Effector memory CD4-positive, alpha-beta T cell (primary cell): ENCODE results near the gene OTOP3.
"Not testable (repeated sequence)": the region's sequence is repeated elsewhere in the genome, so short reads cannot be mapped to it uniquely, and the experiment has no call there.

Experiments
- DNase-seq, 3 donors: peaks; one replicate each; pipeline ENCODE4 v3.0.0-alpha.2; 2020
- H3K27ac ChIP-seq: 2 replicates; pipeline ENCODE4 v1.7.0; 2013; ENCODE audit warnings: mild to moderate bottlenecking, low read length, moderate library complexity; ENCODE audit not compliant: insufficient read depth, poor library complexity, severe bottlenecking
- H3K27me3 ChIP-seq: replicated peaks from 2 replicates; pipeline ENCODE4 v1.7.0; 2013; ENCODE audit warnings: mild to moderate bottlenecking, low read length; ENCODE audit not compliant: insufficient read depth, control insufficient read depth, poor library complexity, severe bottlenecking
- H3K36me3 ChIP-seq: 2 replicates; pipeline ENCODE4 v1.7.0; 2013; ENCODE audit warnings: mild to moderate bottlenecking, low read length, moderate library complexity; ENCODE audit not compliant: control insufficient read depth, insufficient read depth
- H3K4me1 ChIP-seq: 2 replicates; pipeline ENCODE4 v1.7.0; 2013; ENCODE audit warnings: low read length, mild to moderate bottlenecking; ENCODE audit not compliant: control insufficient read depth, insufficient read depth, poor library complexity, severe bottlenecking
- H3K4me3 ChIP-seq: 2 replicates; pipeline ENCODE4 v1.7.0; 2013; ENCODE audit warnings: low read length, low read depth, mild to moderate bottlenecking; ENCODE audit not compliant: insufficient read depth, poor library complexity, severe bottlenecking
- H3K9me3 ChIP-seq: 2 replicates; pipeline ENCODE4 v1.7.0; 2013; ENCODE audit warnings: mild to moderate bottlenecking, low read length, moderate library complexity; ENCODE audit not compliant: control insufficient read depth

OTOP3 gene

GRCh38 chr17:74981979-74982662 is 46.4 kb downstream of the OTOP3 start:
- DNase-seq: peak; percentile 74 to 79 (median 76)
- Histone ChIP-seq H3K27ac (peak overlapping the region; percentile 66), H3K9me3 (no peaks in the 10 kb centered on the region), H3K4me1 (peaks cover 23% of the 10 kb centered on the region), H3K4me3 (peak overlapping the region; percentile 56), H3K36me3 (no peaks in the 10 kb centered on the region), H3K27me3 (no peaks in the 10 kb centered on the region)

- Histone ChIP-seq H3K4me1 (peaks cover 25% of the 10 kb centered on the region), H3K27ac (peak overlapping the region; percentile 66), H3K4me3 (peak overlapping the region; percentile 56)
- H3K36me3 ChIP-seq, H3K27me3 ChIP-seq, H3K9me3 ChIP-seq, DNase-seq: not testable (repeated sequence)
Measured at GRCh38 chr17:74982663-74983313, 47.1 kb downstream of the OTOP3 start.

GRCh38 chr17:74986206-74986576 is 50.5 kb downstream of the OTOP3 start:
- Histone ChIP-seq H3K27me3 (no peaks in the 10 kb centered on the region), H3K27ac (no peak overlapping the region), H3K4me3 (no peak overlapping the region), H3K9me3 (no peaks in the 10 kb centered on the region), H3K4me1 (peaks cover 29% of the 10 kb centered on the region), H3K36me3 (no peaks in the 10 kb centered on the region)
- no peak for DNase-seq

GRCh38 chr17:74987418-74987908 is 51.8 kb downstream of the OTOP3 start, which contains the start of gene CDR2L:
CDR2L (plus strand) TSS chr17:74987632; CDS start chr17:74988044, 412 bp downstream.
- no peaks in the 10 kb centered on the region for H3K9me3 ChIP-seq

GRCh38 chr17:74987909-74988711 is 52.4 kb downstream of the OTOP3 start:
- Histone ChIP-seq H3K9me3 (no peaks in the 10 kb centered on the region), H3K27me3 (no peaks in the 10 kb centered on the region), H3K4me1 (peaks cover 15% of the 10 kb centered on the region), H3K27ac (no peak overlapping the region), H3K4me3 (peak overlapping the region; percentile 51), H3K36me3 (no peaks in the 10 kb centered on the region)
- DNase-seq: peak in 1 of 3 donors; percentile 12

More at GRCh38 chr17:74987418-74987908, 51.8 kb downstream of the OTOP3 start, which contains the start of gene CDR2L:
- H3K4me3 ChIP-seq: peak within 1 kb of the TSS; percentile 55
- no peaks in the 10 kb centered on the region for H3K27me3 ChIP-seq
- peak; percentile 86 to 90 (median 89) for DNase-seq
- H3K36me3 ChIP-seq: no peaks in the 10 kb centered on the region
- H3K27ac ChIP-seq: no peak within 1 kb of the TSS
- H3K4me1 ChIP-seq: peaks cover 17% of the 10 kb centered on the region

- no peak for DNase-seq
- no peaks in the 10 kb centered on the region for H3K9me3 ChIP-seq
- H3K4me3 ChIP-seq: no peak overlapping the region
- H3K27me3 ChIP-seq: no peaks in the 10 kb centered on the region
- no peaks in the 10 kb centered on the region for H3K36me3 ChIP-seq
- peaks cover 15% of the 10 kb centered on the region for H3K4me1 ChIP-seq
- H3K27ac ChIP-seq: no peak overlapping the region
Measured at GRCh38 chr17:74990581-74991105, 54.9 kb downstream of the OTOP3 start.

- Histone ChIP-seq H3K36me3 (no peaks in the 10 kb centered on the region), H3K9me3 (no peaks in the 10 kb centered on the region), H3K27me3 (no peaks in the 10 kb centered on the region), H3K4me1 (peaks cover 8% of the 10 kb centered on the region), H3K27ac (no peak overlapping the region), H3K4me3 (no peak overlapping the region)
- DNase-seq: no peak
Measured at GRCh38 chr17:74992223-74992622, 56.5 kb downstream of the OTOP3 start.

GRCh38 chr17:74994440-74994839 is 58.7 kb downstream of the OTOP3 start:
- H3K9me3 ChIP-seq: no peaks in the 10 kb centered on the region
- H3K4me3 ChIP-seq: no peak overlapping the region
- no peak overlapping the region for H3K27ac ChIP-seq
- DNase-seq: no peak
- H3K36me3 ChIP-seq: no peaks in the 10 kb centered on the region
- H3K27me3 ChIP-seq: no peaks in the 10 kb centered on the region
- H3K4me1 ChIP-seq: no peaks in the 10 kb centered on the region

GRCh38 chr17:74995847-74996246 is 60.1 kb downstream of the OTOP3 start:
- Histone ChIP-seq H3K36me3 (no peaks in the 10 kb centered on the region), H3K4me3 (no peak overlapping the region), H3K9me3 (no peaks in the 10 kb centered on the region), H3K27ac (no peak overlapping the region), H3K27me3 (no peaks in the 10 kb centered on the region), H3K4me1 (no peaks in the 10 kb centered on the region)
- no peak for DNase-seq
